Measurements from ENCODE around the gene WDR45. TPM values are rescaled to one million over a fixed set of nuclear protein-coding genes. Genes with fewer than 3 reads are reported as not detected.

WDR45 gene
- total and polyA plus RNA-seq, 10 of the 15 experiments (the other 5 are each of a cell fraction or from before 2014, with no cell fraction given) = 5.9 to 30.9 (median 20.6) TPM

DNA sequence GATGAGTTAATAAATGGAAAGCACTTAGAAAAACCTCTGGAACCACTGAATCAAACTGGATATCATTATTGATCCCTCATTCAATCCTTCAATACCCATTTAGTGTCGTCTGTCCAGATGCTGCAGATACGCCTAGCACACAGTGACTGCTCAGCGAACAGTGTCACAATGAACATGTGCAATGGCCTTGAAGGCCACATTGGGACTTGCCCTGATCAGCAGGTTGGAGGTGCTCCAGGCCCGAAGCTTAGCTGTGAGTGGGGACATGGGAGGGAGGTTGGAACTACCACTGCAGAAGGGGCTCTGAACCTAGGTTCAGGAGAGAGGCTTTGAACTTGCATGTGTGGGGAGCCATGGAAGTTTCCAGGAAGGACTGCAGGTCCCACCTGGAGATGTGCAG lies 26.6 kb upstream of the WDR45 start (continued):
- TF ChIP-seq, protein P1, sequence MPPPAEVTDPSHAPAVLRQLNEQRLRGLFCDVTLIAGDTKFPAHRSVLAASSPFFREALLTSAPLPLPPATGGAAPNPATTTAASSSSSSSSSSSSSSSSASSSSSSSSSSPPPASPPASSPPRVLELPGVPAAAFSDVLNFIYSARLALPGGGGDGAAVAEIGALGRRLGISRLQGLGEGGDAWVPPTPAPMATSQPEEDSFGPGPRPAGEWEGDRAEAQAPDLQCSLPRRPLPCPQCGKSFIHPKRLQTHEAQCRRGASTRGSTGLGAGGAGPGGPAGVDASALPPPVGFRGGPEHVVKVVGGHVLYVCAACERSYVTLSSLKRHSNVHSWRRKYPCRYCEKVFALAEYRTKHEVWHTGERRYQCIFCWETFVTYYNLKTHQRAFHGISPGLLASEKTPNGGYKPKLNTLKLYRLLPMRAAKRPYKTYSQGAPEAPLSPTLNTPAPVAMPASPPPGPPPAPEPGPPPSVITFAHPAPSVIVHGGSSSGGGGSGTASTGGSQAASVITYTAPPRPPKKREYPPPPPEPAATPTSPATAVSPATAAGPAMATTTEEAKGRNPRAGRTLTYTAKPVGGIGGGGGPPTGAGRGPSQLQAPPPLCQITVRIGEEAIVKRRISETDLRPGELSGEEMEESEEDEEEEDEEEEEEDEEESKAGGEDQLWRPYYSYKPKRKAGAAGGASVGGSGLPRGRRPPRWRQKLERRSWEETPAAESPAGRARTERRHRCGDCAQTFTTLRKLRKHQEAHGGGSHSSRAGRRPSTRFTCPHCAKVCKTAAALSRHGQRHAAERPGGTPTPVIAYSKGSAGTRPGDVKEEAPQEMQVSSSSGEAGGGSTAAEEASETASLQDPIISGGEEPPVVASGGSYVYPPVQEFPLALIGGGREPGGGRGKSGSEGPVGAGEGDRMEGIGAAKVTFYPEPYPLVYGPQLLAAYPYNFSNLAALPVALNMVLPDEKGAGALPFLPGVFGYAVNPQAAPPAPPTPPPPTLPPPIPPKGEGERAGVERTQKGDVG (CRISPR knock-in tag; IDR thresholded peaks at IDR 0.05) = no peak
- TF ChIP-seq, protein P2, sequence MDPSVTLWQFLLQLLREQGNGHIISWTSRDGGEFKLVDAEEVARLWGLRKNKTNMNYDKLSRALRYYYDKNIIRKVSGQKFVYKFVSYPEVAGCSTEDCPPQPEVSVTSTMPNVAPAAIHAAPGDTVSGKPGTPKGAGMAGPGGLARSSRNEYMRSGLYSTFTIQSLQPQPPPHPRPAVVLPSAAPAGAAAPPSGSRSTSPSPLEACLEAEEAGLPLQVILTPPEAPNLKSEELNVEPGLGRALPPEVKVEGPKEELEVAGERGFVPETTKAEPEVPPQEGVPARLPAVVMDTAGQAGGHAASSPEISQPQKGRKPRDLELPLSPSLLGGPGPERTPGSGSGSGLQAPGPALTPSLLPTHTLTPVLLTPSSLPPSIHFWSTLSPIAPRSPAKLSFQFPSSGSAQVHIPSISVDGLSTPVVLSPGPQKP (IDR thresholded peaks at IDR 0.05; ENCODE audit: low read depth, low read length) = no peak
- TF ChIP-seq ZBED1 (IDR thresholded peaks at IDR 0.05; ENCODE audit: borderline replicate concordance) (no peak), BMI1 (IDR thresholded peaks at IDR 0.05; ENCODE audit: borderline replicate concordance) (no peak), CREB1 (IDR thresholded peaks at IDR 0.05; ENCODE audit: low read depth) (no peak), MYC (IDR thresholded peaks at IDR 0.05; ENCODE audit: insufficient read depth, insufficient read length, insufficient replicate concordance, low read length, severe bottlenecking) (no peak), BHLHE40 (IDR thresholded peaks at IDR 0.05; ENCODE audit: borderline replicate concordance in 1 of 2, low read depth in 2 of 2, low read length in 1 of 2) (no peak), RBBP5 (conservative IDR thresholded peaks at IDR 0.05) (no peak)

DNA sequence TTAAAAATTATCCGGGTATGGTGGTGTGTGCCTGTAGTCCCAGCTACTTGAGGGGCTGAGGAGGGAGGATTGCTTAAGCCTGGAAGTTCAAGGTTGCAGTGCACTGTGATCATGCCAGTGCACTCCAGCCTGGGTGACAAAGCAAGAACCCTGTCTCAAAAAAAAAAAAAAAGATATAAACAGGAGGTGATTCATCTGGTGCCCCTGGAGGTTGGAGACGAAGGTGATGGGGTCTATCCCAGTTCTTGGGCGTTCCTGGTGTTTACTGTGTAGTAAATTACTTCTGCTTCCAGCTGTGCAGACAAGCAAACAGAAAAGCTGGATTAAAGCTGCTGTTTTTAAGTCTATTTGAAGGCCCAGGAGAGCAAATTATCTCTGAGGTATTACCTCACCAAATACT lies 23.9 kb upstream of the WDR45 start:
- Histone ChIP-seq H3K36me3 (ENCODE audit: control insufficient read depth in 2 of 2, insufficient read depth in 2 of 2, low read length in 1 of 2) (no peaks in the 10 kb centered on the region; a peak in 1 of 4 replicates), H3K9ac (ENCODE audit: control insufficient read depth, insufficient read depth, low read length) (no peak overlapping the region), H3K27ac (ENCODE audit: control insufficient read depth, insufficient read depth) (no peak overlapping the region), H3K4me3 (no peak overlapping the region), H3K4me2 (ENCODE audit: control insufficient read depth, insufficient read depth) (no peak overlapping the region), H4K20me1 (ENCODE audit: control insufficient read depth, insufficient read depth) (no peaks in the 10 kb centered on the region), H2AFZ (ENCODE audit: control insufficient read depth, low read depth, low read length) (no peak overlapping the region), H3K79me2 (ENCODE audit: control insufficient read depth, insufficient read depth, low read length) (peaks cover 2% of the 10 kb centered on the region), H3K9me3 (replicated peaks; ENCODE audit: control insufficient read depth, insufficient read depth, low read length) (no peaks in the 10 kb centered on the region), H3K4me1 (ENCODE audit: control insufficient read depth, insufficient read depth, low read length) (no peaks in the 10 kb centered on the region; the same call in 1 of the 2 replicates), H3K27me3 (replicated peaks in 1 of 2; ENCODE audit: control insufficient read depth in 2 of 2, insufficient read depth in 2 of 2, low read length in 1 of 2) (no peaks in the 10 kb centered on the region)
- POLR2A ChIA-PET = no interaction called here
- DNase-seq (ENCODE audit: low read depth, low spot score) (no peak), ATAC-seq (no peak), FAIRE-seq (no peak)
- WGBS (ENCODE audit: insufficient coverage, insufficient replicate concordance, low lambda C conversion rate, missing lambda C conversion rate) = 34% methylated on average over 3 of the region's 3 CpGs
- RAD21 ChIA-PET (ENCODE audit: unreplicated experiment) = no interaction called here
- CTCF ChIA-PET = interaction anchor here (1.2 kb wide), 1 partner anchor 89 kb away, joined by 4 read pairs; no protein-coding TSS in a partner anchor
- in situ Hi-C loops (cut with MboI) (no loop called here), intact Hi-C loops (cut with micrococcal nuclease; ENCODE audit: unreplicated experiment) (no loop called here)
- SMC1A ChIA-PET (ENCODE audit: uncharacterized antibody, unreplicated experiment) = no interaction called here
- no TSS peak for BruUV-seq (replicated peaks)
- no peak for TF ChIP-seq TCF12 (IDR thresholded peaks at IDR 0.05; ENCODE audit: low read depth, low read length)
- TF ChIP-seq, protein P3, sequence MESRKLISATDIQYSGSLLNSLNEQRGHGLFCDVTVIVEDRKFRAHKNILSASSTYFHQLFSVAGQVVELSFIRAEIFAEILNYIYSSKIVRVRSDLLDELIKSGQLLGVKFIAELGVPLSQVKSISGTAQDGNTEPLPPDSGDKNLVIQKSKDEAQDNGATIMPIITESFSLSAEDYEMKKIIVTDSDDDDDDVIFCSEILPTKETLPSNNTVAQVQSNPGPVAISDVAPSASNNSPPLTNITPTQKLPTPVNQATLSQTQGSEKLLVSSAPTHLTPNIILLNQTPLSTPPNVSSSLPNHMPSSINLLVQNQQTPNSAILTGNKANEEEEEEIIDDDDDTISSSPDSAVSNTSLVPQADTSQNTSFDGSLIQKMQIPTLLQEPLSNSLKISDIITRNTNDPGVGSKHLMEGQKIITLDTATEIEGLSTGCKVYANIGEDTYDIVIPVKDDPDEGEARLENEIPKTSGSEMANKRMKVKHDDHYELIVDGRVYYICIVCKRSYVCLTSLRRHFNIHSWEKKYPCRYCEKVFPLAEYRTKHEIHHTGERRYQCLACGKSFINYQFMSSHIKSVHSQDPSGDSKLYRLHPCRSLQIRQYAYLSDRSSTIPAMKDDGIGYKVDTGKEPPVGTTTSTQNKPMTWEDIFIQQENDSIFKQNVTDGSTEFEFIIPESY (IDR thresholded peaks at IDR 0.05) = no peak
- TF ChIP-seq ZNF217 (IDR thresholded peaks at IDR 0.05) = no peak
- no peak for TF ChIP-seq MEF2B (IDR thresholded peaks at IDR 0.05; ENCODE audit: partially characterized antibody, poor library complexity, severe bottlenecking)
- TF ChIP-seq, protein P4, sequence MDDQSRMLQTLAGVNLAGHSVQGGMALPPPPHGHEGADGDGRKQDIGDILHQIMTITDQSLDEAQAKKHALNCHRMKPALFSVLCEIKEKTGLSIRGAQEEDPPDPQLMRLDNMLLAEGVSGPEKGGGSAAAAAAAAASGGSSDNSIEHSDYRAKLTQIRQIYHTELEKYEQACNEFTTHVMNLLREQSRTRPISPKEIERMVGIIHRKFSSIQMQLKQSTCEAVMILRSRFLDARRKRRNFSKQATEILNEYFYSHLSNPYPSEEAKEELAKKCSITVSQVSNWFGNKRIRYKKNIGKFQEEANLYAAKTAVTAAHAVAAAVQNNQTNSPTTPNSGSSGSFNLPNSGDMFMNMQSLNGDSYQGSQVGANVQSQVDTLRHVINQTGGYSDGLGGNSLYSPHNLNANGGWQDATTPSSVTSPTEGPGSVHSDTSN (IDR thresholded peaks at IDR 0.05; ENCODE audit: insufficient replicate concordance, low read depth, low read length) = no peak
- no peak for TF ChIP-seq POLR2AphosphoS5 (IDR thresholded peaks at IDR 0.05; ENCODE audit: low read length)
- no peak for TF ChIP-seq SUPT20H (IDR thresholded peaks at IDR 0.05; ENCODE audit: borderline replicate concordance, control insufficient read depth, low read depth, low read length)

Data from GM12878 (cell line).